ENCODE results near the gene CACNG8. TPM values are rescaled to one million over a fixed set of nuclear protein-coding genes. Genes with fewer than 3 reads are reported as not detected.
"Not testable (repeated sequence)": the region's sequence is repeated elsewhere in the genome, so short reads cannot be mapped to it uniquely, and the experiment has no call there.

CACNG8 gene
- total RNA-seq: under 1 TPM; 0.05 to 0.22 TPM
- total RNA-seq: 0 to 0.23 reads per million in 2 donors

DNA sequence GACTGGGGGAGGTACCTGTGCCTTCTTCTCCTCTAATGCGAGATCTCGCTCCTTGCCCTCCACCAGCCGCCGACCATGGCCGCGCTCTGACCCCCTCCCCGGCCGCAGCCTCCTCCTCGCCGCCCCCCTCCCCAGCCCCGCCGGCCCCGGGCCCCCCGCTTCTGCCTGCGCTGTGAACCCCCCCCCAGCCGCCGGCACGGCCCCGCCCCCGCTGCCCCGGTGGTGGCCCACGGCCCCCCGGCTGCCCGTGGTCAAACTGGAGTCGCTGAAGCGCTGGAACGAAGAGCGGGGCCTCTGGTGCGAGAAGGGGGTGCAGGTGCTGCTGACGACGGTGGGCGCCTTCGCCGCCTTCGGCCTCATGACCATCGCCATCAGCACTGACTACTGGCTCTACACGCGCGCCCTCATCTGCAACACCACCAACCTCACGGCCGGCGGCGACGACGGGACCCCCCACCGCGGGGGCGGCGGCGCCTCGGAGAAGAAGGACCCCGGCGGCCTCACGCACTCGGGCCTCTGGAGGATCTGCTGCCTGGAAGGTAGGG is at the start of gene CACNG8:
CACNG8 (plus strand) TSS at position 51 of the 545 bp plus-strand sequence.
- H3K27me3 Mint-ChIP-seq: peaks cover 77% of the 10 kb centered on the region
- no peak for DNase-seq
- no peak within 1 kb of the TSS for H3K27ac Mint-ChIP-seq
- ATAC-seq: no peak
- no peaks in the 10 kb centered on the region for H3K9me3 ChIP-seq (ENCODE audit: control insufficient read depth, low read length, poor library complexity, severe bottlenecking)
- no peak within 1 kb of the TSS for H3K4me3 Mint-ChIP-seq
- H3K36me3 Mint-ChIP-seq (ENCODE audit: low read depth): peaks cover 28% of the 10 kb centered on the region
- H3K4me1 Mint-ChIP-seq: peaks cover 17% of the 10 kb centered on the region

DNA sequence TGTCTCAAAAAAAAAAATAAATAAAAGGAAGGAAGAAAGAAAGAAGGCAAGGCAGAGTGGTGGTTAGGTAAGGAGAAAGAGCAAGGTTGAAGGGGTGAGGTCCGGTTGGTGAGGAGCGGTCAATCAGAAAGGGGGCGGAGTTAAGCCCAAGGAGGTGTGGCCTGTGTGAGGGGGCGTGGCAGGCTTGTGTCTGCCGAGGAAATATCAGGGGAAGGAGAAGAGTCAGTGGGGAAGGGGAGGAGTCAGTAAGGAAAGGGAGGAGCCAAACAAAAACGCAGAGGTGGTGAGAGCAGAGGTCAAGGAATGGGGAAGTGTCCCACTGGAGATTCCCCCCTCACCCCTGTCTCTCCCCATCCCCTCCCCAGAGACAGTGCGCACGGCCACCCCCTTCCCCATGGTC is 47.7 kb upstream of the CACNG8 start:
- peaks cover 7% of the 10 kb centered on the region for H3K36me3 Mint-ChIP-seq (ENCODE audit: low read depth)
- H3K4me3 Mint-ChIP-seq: no peak overlapping the region
- no peaks in the 10 kb centered on the region for H3K9me3 ChIP-seq (ENCODE audit: control insufficient read depth, low read length, poor library complexity, severe bottlenecking)
- peaks cover 5% of the 10 kb centered on the region for H3K4me1 Mint-ChIP-seq
- no peak overlapping the region for H3K27ac Mint-ChIP-seq
- peaks cover 44% of the 10 kb centered on the region for H3K27me3 Mint-ChIP-seq
- DNase-seq (no peak), ATAC-seq (no peak)

DNA sequence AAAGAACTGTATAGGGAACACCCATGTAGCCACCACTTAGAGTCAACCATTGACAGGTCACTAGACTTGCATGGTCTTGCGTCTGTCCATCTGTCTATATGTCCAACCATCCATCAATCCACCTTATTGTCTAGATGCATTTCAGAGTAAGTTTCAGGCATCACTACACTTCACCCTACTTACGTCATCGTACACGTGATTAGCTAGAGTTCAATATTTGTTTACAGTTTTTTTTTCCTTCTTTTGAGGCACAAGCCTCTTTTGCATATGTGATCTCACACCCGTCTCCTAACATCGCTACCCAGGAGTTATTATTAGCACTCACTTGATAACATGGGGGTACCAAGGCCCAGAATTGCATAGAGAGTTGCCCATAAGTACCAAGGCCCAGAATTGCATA is 46.7 kb upstream of the CACNG8 start:
- no peaks in the 10 kb centered on the region for H3K9me3 ChIP-seq (ENCODE audit: control insufficient read depth, low read length, poor library complexity, severe bottlenecking)
- ATAC-seq (no peak), DNase-seq (no peak)
- no peaks in the 10 kb centered on the region for H3K4me1 Mint-ChIP-seq
- no peak overlapping the region for H3K4me3 Mint-ChIP-seq
- H3K27me3 Mint-ChIP-seq: peaks cover 34% of the 10 kb centered on the region
- no peak overlapping the region for H3K27ac Mint-ChIP-seq
- H3K36me3 Mint-ChIP-seq (ENCODE audit: low read depth): peaks cover 2% of the 10 kb centered on the region

DNA sequence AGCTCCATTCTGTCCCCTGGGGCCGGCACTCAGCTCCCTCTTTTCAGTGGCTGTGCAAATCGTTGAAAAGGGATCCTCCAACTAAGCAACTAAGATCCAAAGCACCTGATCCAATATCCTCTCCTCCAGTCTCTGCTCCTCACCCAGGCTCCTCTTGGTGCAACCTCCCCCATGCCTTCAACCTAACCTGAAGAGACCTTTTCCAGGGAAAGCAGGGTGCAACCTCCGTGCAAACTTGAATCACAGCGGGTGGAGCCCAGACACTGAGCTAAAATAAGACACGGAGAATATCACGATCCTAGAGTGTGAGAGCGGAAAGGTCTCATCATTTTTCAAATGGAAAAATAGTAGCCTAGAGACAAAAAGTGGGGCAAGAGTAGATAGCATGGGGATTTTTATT is 45.4 kb upstream of the CACNG8 start:
- Mint-ChIP-seq H3K36me3 (ENCODE audit: low read depth) (no peaks in the 10 kb centered on the region), H3K4me1 (no peaks in the 10 kb centered on the region), H3K27me3 (peaks cover 21% of the 10 kb centered on the region), H3K27ac (no peak overlapping the region), H3K4me3 (no peak overlapping the region)
- H3K9me3 ChIP-seq (ENCODE audit: control insufficient read depth, low read length, poor library complexity, severe bottlenecking): no peaks in the 10 kb centered on the region
- DNase-seq: no peak
- no peak for ATAC-seq

DNA sequence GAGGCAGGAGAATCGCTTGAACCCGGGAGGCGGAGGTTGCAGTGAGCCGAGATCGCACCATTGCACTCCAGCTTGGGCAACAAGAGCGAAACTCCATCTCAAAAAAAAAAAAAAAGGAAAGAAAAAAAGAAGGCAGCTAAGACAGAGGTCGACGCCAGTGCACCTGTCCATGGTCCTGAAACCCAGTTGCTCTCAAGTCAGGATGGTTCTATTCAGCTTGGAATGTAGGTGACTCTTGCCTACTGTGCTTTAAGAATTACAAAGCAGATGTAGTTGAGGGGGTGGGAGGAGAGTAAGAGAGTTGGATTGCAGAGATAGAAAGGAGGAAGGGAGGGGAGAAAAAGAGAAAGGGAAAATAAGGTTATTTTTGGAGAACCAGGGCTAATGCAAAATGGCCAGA is 35.0 kb upstream of the CACNG8 start:
- no peaks in the 10 kb centered on the region for H3K36me3 Mint-ChIP-seq (ENCODE audit: low read depth)
- ATAC-seq: no peak
- DNase-seq: peak in 1 of 3 donors; percentile 30
- no peaks in the 10 kb centered on the region for H3K4me1 Mint-ChIP-seq
- H3K9me3 ChIP-seq (ENCODE audit: control insufficient read depth, low read length, poor library complexity, severe bottlenecking): no peaks in the 10 kb centered on the region
- no peak overlapping the region for H3K4me3 Mint-ChIP-seq
- no peaks in the 10 kb centered on the region for H3K27me3 Mint-ChIP-seq
- H3K27ac Mint-ChIP-seq: no peak overlapping the region

DNA sequence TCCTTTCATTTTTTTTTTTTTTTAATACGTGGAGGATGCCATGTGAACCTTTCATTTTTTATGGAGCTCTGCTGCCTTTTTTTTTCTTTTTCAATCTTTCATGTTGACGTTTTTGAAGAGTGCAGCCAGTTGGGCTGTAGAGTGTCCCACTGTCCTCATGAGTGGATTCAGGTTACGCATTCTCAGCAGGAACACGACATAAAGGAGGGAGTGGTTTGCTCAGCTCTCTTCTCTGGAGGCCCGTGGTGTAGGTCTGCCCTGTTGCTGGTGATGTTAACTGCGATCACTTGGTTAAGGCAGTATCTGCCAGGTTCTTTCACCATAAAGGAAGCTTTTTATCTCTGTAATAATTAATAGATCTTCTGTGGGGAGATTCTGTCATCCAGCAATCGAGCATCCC is 26.7 kb upstream of the CACNG8 start:
- H3K9me3 ChIP-seq (ENCODE audit: control insufficient read depth, low read length, poor library complexity, severe bottlenecking): no peaks in the 10 kb centered on the region
- peaks cover 6% of the 10 kb centered on the region for H3K36me3 Mint-ChIP-seq (ENCODE audit: low read depth)
- ATAC-seq: no peak
- DNase-seq: no peak
- peaks cover 34% of the 10 kb centered on the region for H3K27me3 Mint-ChIP-seq
- no peaks in the 10 kb centered on the region for H3K4me1 Mint-ChIP-seq
- no peak overlapping the region for H3K27ac Mint-ChIP-seq
- H3K4me3 Mint-ChIP-seq: no peak overlapping the region

DNA sequence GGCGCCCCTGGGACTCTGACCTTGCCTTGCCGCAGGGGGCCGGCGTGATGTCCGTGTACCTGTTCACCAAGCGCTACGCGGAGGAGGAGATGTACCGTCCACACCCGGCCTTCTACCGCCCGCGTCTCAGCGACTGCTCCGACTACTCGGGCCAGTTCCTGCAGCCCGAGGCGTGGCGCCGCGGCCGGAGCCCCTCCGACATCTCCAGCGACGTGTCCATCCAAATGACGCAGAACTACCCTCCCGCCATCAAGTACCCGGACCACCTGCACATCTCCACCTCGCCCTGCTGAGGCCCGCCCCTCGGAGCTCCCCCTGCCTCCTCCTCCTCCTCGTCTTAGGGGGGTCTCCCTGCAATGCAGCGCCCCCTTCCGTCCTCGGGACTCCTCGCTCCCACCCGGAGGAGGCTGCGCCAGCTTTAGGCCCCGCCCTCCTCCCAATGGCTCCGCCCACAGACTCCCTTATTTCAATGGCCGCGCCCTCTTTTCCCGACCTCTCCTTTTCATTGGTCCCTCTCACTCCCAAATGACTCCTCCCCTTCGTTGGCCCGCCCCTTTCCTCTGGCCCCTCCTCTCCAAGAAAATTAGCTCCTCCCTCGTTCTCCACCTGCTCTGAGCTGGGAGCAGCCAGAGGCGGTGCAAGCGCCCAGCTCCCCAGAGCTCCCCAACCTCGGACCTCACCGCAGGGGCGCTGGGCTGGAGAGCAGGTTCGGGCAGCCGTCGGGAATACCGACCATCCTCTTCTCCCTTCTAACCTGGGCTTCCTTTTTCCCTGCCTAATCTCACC is 20.5 kb upstream of the CACNG8 start:
- Mint-ChIP-seq H3K36me3 (ENCODE audit: low read depth) (peaks cover 16% of the 10 kb centered on the region), H3K4me1 (peaks cover 6% of the 10 kb centered on the region), H3K4me3 (no peak overlapping the region), H3K27ac (no peak overlapping the region), H3K27me3 (peaks cover 68% of the 10 kb centered on the region)
- ATAC-seq (no peak), DNase-seq (no peak)
- H3K9me3 ChIP-seq (ENCODE audit: control insufficient read depth, low read length, poor library complexity, severe bottlenecking): no peaks in the 10 kb centered on the region

DNA sequence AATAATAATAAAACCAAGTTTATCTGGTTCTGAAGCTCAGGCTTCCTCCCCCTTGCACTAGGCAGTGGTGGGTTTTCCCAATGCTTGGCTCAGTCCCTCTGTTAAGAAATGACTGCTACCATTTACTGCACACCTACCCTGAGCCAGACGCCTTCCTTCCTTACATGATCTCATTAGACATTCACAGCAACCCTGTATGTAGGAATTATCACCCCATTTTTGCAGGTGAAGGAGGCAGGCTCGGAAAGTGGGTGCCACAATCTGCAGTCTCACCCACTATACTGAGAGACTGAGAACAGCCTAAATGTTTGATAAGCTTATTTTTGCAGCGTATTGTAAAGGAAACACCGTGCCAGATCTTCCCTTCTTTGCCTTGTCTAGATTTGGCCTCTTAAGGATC is 18.3 kb upstream of the CACNG8 start:
- Mint-ChIP-seq H3K4me1 (peaks cover 6% of the 10 kb centered on the region), H3K27ac (no peak overlapping the region), H3K36me3 (ENCODE audit: low read depth) (peaks cover 14% of the 10 kb centered on the region), H3K27me3 (peaks cover 65% of the 10 kb centered on the region), H3K4me3 (no peak overlapping the region)
- ATAC-seq (no peak), DNase-seq (no peak)
- H3K9me3 ChIP-seq (ENCODE audit: control insufficient read depth, low read length, poor library complexity, severe bottlenecking): no peaks in the 10 kb centered on the region

DNA sequence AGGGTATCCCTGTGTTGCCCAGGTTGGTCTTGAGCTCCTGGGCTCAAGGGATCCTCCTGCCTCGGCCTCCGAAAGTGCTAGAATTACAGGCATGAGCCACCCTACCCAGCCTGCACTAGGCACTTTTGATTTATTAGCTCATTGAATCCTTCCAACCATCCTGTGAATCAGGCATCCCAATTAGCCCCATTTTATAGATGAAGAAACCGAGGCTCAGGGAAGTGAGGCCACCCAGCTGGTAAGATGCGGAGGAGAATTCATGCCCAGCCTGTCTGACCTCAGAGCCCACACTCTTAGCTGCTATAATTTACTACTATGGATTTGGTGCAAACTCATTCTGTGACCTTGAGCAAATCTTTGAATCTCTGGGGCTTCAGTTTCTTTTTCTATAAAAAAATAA is 17.8 kb upstream of the CACNG8 start:
- Mint-ChIP-seq H3K36me3 (ENCODE audit: low read depth) (peaks cover 14% of the 10 kb centered on the region), H3K27ac (no peak overlapping the region), H3K27me3 (peaks cover 60% of the 10 kb centered on the region), H3K4me1 (peaks cover 6% of the 10 kb centered on the region), H3K4me3 (no peak overlapping the region)
- DNase-seq (no peak), ATAC-seq (no peak)
- H3K9me3 ChIP-seq (ENCODE audit: control insufficient read depth, low read length, poor library complexity, severe bottlenecking): no peaks in the 10 kb centered on the region

DNA sequence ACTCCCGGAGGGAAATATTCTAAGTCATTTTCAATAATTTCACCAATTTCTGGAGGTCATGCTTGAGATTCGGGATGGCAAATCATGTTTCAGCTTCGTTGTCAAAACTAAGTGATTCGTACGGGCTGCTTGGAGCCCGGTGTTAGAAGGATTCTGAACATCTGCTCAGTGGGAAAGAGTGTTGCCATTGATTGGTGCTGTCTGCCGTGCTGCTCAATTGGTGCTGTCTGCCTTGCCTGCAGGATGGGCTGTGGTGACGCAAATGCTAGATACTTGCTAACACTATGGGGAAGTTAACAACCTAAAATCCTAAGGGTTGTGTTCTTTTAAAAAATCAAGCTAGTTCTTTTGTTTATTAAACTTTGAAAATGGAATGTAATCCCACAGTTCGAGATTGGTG is 17.3 kb upstream of the CACNG8 start:
- peaks cover 55% of the 10 kb centered on the region for H3K27me3 Mint-ChIP-seq

DNA sequence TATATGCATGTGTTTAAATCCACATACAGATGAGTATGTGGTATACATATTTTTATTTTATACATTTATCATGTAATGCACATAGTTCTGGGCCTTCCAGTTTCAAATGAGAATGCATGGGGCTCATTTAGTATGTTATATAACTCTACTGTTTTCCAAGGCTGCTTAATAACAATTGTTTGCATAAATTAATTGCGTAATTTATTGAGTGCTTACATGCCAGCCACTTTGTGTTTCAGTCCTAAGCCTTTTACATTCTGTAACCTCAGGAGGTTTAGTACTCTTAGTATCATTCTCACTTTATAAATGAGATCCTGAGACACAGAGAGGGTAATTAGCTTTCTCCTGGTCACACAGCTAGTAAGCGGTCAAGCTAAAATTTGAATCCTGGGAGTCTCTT is 16.7 kb upstream of the CACNG8 start:
- H3K4me3 Mint-ChIP-seq: no peak overlapping the region
- peaks cover 6% of the 10 kb centered on the region for H3K4me1 Mint-ChIP-seq
- H3K9me3 ChIP-seq (ENCODE audit: control insufficient read depth, low read length, poor library complexity, severe bottlenecking): no peaks in the 10 kb centered on the region
- ATAC-seq: no peak
- H3K27ac Mint-ChIP-seq: no peak overlapping the region
- no peak for DNase-seq
- H3K27me3 Mint-ChIP-seq: peaks cover 50% of the 10 kb centered on the region
- peaks cover 10% of the 10 kb centered on the region for H3K36me3 Mint-ChIP-seq (ENCODE audit: low read depth)

More for the DNA sequence above, 17.3 kb upstream of the CACNG8 start:
- H3K4me3 Mint-ChIP-seq: no peak overlapping the region
- H3K4me1 Mint-ChIP-seq: peaks cover 6% of the 10 kb centered on the region
- DNase-seq: no peak
- no peak overlapping the region for H3K27ac Mint-ChIP-seq
- peaks cover 12% of the 10 kb centered on the region for H3K36me3 Mint-ChIP-seq (ENCODE audit: low read depth)
- ATAC-seq: no peak
- no peaks in the 10 kb centered on the region for H3K9me3 ChIP-seq (ENCODE audit: control insufficient read depth, low read length, poor library complexity, severe bottlenecking)

DNA sequence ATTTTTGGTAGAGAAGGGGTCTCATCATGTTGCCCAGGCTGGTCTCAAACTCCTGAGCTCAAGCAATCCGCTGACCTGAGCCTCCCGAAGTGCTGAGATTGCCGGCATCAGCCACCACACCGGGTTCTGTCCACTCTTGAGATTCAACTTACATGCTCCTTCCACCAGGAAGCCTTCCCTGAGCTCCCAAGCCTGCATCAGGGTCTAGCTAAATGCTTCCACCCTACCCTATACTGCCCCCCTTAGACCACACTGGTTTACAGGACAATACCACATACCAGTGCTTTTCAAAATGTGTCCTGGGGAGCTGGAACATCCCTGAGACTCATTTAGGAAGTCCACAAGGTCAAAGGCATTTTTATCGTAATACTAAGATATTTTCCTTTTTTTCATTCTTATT is 15.1 kb upstream of the CACNG8 start:
- Mint-ChIP-seq H3K27ac (no peak overlapping the region), H3K36me3 (ENCODE audit: low read depth) (peaks cover 7% of the 10 kb centered on the region), H3K4me3 (no peak overlapping the region), H3K27me3 (peaks cover 51% of the 10 kb centered on the region), H3K4me1 (peaks cover 5% of the 10 kb centered on the region)
- no peaks in the 10 kb centered on the region for H3K9me3 ChIP-seq (ENCODE audit: control insufficient read depth, low read length, poor library complexity, severe bottlenecking)
- ATAC-seq: no peak
- no peak for DNase-seq

DNA sequence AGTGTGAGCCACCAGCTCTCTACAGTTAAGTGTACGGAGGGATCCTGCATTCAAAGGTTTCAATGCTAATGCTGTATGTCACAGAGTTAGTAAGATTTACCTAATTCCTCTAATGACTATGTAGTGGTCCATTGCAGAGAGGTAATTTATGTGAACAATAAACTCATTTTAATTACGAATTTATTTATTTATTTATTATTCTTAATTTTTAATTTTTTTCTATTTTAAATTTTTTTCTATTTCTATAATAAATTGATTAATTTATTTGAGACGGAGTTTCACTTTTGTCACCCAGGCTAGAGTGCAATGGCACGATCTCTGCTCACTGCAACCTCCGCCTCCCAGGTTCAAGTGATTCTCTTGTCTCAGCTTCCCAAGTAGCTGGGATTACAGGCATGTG is 14.1 kb upstream of the CACNG8 start:
- peaks cover 50% of the 10 kb centered on the region for H3K27me3 Mint-ChIP-seq

DNA sequence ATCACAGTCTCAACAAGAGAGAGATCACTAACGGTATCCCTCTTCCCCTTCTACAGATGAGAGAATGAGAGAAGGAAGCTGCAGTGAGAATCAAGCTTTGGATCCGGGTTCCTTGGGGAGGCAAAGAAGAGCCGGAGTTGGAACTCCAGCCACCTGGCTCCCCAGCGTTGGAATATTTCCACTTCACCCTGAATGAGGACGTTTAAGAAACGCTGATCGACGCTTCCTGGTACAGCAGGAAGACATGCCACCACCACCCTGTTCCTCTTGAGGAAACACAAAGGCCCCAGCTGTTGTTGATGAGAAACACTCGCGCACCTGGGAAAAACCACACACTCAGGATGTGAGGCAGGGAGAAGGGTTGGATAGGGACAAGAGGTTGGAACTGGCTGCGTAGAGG is 11.3 kb upstream of the CACNG8 start:
- ATAC-seq (no peak), DNase-seq (no peak)
- Mint-ChIP-seq H3K27ac (no peak overlapping the region), H3K4me1 (peaks cover 4% of the 10 kb centered on the region), H3K4me3 (no peak overlapping the region), H3K36me3 (ENCODE audit: low read depth) (peaks cover 2% of the 10 kb centered on the region), H3K27me3 (peaks cover 48% of the 10 kb centered on the region)
- no peaks in the 10 kb centered on the region for H3K9me3 ChIP-seq (ENCODE audit: control insufficient read depth, low read length, poor library complexity, severe bottlenecking)

More for the DNA sequence above, 14.1 kb upstream of the CACNG8 start:
- not testable (repeated sequence) for H3K9me3 ChIP-seq (ENCODE audit: control insufficient read depth, low read length, poor library complexity, severe bottlenecking); H3K4me1 Mint-ChIP-seq; H3K27ac Mint-ChIP-seq; DNase-seq; ATAC-seq; H3K36me3 Mint-ChIP-seq (ENCODE audit: low read depth); H3K4me3 Mint-ChIP-seq

Data from T-helper 17 cell (primary cell).